Erythroblast (primary cell): ENCODE measurements around the gene SF1.

Experiments
- DNase-seq, 2 experiments: peaks; one replicate each; lab custom pipeline; 2025; lab: John Stamatoyannopoulos, UW
- GATA1 ChIP-seq: IDR thresholded peaks from 2 replicates; pipeline ENCODE4 v1.6.1; 2011; ENCODE audit warnings: low read depth, mild to moderate bottlenecking, control low read depth, low read length, moderate library complexity
- POLR2A ChIP-seq: IDR thresholded peaks from 2 replicates; pipeline ENCODE4 v1.6.1; 2011; ENCODE audit warnings: mild to moderate bottlenecking, low read length

The SF1 gene

DNA sequence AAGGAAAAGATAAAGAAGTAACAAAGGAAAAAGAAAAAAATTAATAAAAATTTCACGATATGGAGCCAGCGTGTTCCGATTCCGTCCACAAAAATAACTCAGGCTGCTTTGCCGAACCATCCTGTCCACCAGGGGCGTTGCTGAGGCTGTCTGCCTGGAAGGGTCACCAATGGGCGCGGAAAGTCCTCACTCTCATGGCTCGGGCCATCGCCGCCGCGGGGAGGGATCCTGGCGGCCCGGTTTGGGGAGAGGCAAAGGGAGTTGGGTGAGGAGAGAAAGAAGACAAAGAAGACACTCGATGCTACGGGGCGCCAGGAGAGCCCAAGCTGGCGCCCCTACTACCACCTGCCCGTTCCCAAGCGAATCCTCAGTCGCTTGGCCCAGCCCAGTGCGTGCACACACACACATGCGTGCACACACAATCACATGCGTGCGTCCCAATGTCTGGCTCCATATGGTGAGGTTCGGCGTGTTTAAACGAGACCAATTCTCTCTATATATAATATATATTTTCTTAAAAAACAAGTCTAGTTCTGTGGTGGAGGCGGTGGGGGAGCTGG lies 13.0 kb downstream of the SF1 start:
- no peak for TF ChIP-seq POLR2A
- no peak for TF ChIP-seq GATA1
- DNase-seq, result no peak

- no peak for TF ChIP-seq POLR2A
- no peak for TF ChIP-seq GATA1
- DNase-seq, result no peak
Measured at GRCh38 chr11:64764753-64765152, 13.6 kb downstream of the SF1 start.

GRCh38 chr11:64764040-64764611 lies 14.2 kb downstream of the SF1 start:
- DNase-seq, result no peak
- TF ChIP-seq POLR2A (no peak), GATA1 (no peak)

GRCh38 chr11:64763526-64764039 lies 14.8 kb downstream of the SF1 start:
- TF ChIP-seq GATA1 (no peak), POLR2A (no peak)
- DNase-seq, result no peak

GRCh38 chr11:64762674-64763525 lies 15.4 kb downstream of the SF1 start:
- no peak for DNase-seq
- no peak for TF ChIP-seq GATA1
- TF ChIP-seq POLR2A, result no peak

DNA sequence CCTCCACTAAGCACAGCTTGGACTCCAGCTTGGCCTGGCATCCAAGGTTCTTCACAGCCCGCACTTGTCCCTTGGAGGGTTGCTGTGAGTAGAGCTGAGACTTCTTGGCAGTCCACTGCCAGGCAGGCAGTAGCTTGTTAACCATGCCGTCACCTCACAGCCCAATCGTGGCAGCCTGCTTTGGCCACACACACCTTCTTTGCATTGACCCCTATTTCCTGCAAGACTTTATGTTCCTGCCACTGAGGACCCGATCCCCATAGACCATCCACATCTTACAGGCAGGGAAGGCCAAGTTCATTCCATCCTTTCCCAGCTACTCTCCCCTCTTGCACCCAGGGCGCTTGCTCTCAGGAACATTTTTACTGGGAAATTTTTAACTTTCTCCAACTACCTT lies 16.1 kb downstream of the SF1 start:
- TF ChIP-seq POLR2A (peak; percentile 18), GATA1 (no peak)
- no peak for DNase-seq

DNA sequence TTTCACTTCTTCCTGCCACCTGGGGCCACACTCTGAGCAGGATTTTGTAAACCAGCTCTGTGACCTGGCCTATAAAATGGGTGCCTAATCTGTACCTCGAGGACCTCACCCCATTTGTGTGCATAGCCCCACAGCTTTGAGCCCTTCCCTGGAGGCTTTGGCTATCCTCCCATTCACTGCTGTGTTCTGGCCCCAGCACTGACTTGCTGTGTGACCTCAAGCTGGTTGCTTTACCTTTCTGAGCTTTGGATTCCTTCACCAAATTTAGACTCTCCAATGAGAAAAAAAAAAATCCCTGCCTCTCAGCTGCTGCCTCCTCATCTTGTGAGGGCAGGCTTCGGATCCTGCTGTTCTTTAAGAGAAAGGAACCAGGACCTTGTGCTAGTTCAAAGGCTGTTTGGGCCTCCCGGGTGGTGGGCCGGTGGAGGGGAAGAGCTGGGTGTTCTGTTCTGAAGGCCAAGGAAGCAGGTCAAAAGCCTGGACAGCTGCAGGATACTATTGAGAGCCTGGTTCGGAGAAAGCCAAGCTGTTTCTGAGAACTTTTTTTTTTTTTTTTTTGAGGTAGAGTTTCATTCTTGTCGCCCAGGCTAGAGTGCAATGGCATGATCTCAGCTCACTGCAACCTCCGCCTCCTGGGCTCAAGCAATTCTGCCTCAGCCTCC lies 17.5 kb downstream of the SF1 start:
- DNase-seq, result no peak
- TF ChIP-seq POLR2A, result no peak

- DNase-seq, result no peak
- TF ChIP-seq GATA1 (no peak), POLR2A (no peak)
Measured at GRCh38 chr11:64759722-64760719, 18.3 kb downstream of the SF1 start, which contains the start of gene PYGM. PYGM (minus strand) TSS chr11:64759974; CDS start chr11:64759898, 76 bp downstream.

DNA sequence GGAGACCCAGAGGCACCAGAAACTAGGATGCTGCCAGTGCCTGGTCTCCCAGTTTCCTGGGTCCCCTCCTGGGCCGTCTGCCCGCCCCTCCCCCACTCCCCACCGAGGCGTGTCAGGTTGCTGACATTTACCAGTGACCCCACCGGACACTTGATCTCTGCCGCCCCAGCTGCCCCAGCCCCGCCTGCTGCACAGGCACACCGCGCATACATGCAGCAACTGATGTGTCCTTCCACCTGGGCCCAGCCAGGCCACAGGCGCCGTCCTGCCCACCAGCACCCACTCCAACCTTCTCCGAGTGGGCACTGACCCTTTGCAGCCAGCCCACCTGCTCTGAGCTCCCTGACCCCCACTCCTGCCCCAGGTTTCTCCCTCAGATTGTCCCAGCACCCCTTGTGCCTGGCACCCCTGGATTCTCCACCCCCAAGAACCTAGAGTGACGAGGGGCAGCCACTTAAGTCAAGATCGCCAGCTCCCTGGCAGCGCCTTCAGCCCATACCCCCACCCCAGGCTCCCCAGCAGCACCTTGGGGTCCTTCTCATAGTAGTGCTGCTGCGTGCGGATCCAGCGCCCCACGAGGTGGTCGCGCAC lies 19.1 kb downstream of the SF1 start:
- TF ChIP-seq GATA1 (no peak), POLR2A (no peak)
- no peak for DNase-seq

- no peak for DNase-seq
- TF ChIP-seq POLR2A (no peak), GATA1 (no peak)
Measured at GRCh38 chr11:64758330-64759079, 19.8 kb downstream of the SF1 start.

GRCh38 chr11:64757549-64758329 lies 20.6 kb downstream of the SF1 start:
- no peak for TF ChIP-seq POLR2A
- no peak for TF ChIP-seq GATA1
- DNase-seq, result no peak
